Measurements from ENCODE around the gene ATP2B2.

Gene ATP2B2

GRCh38 chr3:10322352-10322710 is 183.1 kb downstream of the ATP2B2 start:
- DNase-seq, result peak; percentile 45 to 60
- TF ChIP-seq GATA1 (IDR thresholded peaks at IDR 0.05; ENCODE audit: low read depth, low read length), result no peak

- peak in 1 of 2 experiments; percentile 20 for DNase-seq
- TF ChIP-seq POLR2A (IDR thresholded peaks at IDR 0.05; ENCODE audit: low read length) (no peak), GATA1 (IDR thresholded peaks at IDR 0.05; ENCODE audit: low read depth, low read length) (no peak)
These were observed 183.6 kb downstream of the ATP2B2 start for GRCh38 chr3:10321630-10322351.

GRCh38 chr3:10320320-10320677 is 185.1 kb downstream of the ATP2B2 start:
- peak in 1 of 2 experiments; percentile 46 for DNase-seq
- TF ChIP-seq POLR2A (IDR thresholded peaks at IDR 0.05; ENCODE audit: low read length) (no peak), GATA1 (IDR thresholded peaks at IDR 0.05; ENCODE audit: low read depth, low read length) (no peak)

DNA sequence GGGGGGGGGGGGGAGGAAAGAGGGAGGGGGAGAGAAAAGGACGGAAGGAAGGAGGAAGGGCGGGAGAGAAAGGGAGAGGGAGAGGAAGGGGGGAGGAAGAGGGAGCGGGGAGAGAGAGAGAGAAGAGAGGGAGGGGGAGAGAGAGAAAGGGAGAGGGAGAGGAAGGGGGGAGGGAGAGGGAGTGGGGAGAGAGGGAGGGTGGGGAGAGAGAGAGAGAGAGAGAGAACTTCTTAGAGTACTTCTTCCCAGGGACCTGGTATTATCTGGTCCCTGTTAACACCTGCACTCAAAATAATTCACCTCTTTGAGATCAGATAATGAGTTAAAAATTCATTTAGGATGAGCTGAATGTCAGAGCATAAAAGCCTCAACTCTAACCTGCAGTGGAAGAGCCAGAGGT is 185.6 kb downstream of the ATP2B2 start:
- no peak for DNase-seq
- TF ChIP-seq POLR2A (IDR thresholded peaks at IDR 0.05; ENCODE audit: low read length), result no peak
- TF ChIP-seq GATA1 (IDR thresholded peaks at IDR 0.05; ENCODE audit: low read depth, low read length), result no peak

- TF ChIP-seq POLR2A (IDR thresholded peaks at IDR 0.05; ENCODE audit: low read length) (no peak), GATA1 (IDR thresholded peaks at IDR 0.05; ENCODE audit: low read depth, low read length) (no peak)
- DNase-seq, result no peak
These were observed 186.1 kb downstream of the ATP2B2 start for GRCh38 chr3:10319251-10319650.

DNA sequence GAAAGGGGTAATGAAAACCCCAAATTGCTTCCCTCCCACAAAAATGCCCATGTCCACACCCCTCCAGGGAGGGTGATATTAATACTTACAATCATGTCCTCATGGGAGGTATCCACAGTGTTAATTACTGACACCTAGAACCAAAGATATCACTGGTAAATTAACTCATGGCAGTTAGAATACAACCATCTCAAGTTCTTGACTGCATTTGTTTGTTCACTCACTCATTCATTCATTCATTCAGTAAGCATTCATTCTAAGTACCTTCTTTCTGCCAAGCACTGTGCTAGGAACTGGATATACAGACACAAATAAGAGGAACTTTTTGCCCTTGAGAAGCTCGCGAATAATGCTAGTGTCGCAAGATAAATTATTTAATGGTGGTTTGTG is 187.4 kb downstream of the ATP2B2 start:
- no peak for TF ChIP-seq POLR2A (IDR thresholded peaks at IDR 0.05; ENCODE audit: low read length)
- no peak for DNase-seq

DNA sequence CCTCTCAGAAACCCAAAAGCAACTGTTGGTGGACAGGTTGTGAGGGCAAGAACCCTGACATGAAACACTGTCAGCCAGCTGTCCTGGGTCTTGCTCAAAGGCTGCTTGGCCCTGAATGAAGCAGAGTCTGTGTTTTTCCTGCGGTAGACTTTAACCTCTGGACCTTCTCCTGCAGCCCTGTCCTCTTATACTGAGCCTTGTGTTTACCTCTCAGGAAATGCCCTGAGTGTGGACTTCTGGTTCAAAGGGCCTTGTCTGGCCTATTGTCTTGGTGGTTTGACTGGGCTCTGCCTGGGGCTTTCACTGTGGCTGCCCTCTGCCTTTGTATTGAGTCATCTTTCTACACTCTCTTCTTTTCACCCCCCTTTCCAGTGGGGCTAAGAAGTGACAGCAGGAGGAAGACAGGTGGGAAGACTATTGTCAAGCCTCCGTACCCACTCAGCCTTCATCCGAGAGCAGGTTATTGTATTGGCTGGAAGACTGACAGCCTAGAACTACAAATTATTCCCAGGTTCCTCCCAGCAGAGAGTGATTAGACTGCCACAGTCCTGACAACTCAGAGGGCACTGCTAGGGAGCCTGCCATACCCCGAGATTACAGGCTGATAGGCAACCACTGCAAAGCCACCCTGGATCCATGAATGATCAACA is 187.9 kb downstream of the ATP2B2 start:
- TF ChIP-seq POLR2A (IDR thresholded peaks at IDR 0.05; ENCODE audit: low read length) (no peak), GATA1 (IDR thresholded peaks at IDR 0.05; ENCODE audit: low read depth, low read length) (no peak)
- no peak for DNase-seq

- TF ChIP-seq POLR2A (IDR thresholded peaks at IDR 0.05; ENCODE audit: low read length) (no peak), GATA1 (IDR thresholded peaks at IDR 0.05; ENCODE audit: low read depth, low read length) (no peak)
- DNase-seq, result no peak
These were observed 189.5 kb downstream of the ATP2B2 start for GRCh38 chr3:10315771-10316344.

DNA sequence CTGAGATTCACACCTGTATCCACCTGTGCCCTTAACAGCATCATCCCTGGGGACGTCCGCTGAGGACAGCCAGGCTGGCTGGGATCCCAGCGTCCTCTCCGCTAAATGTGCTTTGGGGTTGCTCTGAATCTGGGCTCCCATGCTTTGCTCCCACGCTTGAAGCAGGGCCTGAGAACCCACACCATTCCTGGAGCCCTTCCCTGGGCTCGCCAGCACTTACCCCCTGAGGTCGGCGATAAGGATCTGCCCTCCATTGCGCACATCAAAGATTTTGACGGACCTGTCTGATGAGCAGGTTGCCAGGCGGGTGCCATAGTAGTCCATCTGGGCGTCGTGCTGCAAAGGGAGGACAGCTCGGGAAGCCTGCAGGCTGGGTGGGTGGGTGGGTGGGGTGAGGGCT is 190.3 kb downstream of the ATP2B2 start:
- TF ChIP-seq GATA1 (IDR thresholded peaks at IDR 0.05; ENCODE audit: low read depth, low read length) (no peak), POLR2A (IDR thresholded peaks at IDR 0.05; ENCODE audit: low read length) (no peak)
- no peak for DNase-seq

DNA sequence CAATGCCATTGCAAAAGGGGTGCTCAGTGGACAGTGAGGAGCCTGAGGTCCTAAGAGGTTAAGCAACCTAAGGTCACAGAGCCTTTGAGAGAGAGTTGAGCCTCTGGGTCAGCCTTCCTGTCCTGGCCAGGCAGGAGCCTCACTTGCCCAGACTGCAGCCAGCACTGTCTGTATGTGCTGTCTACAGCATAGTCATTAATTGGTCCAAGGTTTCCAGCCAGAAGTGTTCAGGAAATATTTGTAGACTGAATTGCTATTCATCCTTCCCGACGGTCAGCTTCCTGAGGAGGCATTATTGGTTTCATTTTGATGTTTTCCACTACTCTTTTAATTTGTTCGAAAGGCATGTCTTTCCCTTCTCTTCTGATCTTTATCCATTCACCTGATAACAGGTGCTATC is 192.5 kb downstream of the ATP2B2 start:
- DNase-seq, result no peak
- TF ChIP-seq POLR2A (IDR thresholded peaks at IDR 0.05; ENCODE audit: low read length), result no peak
- TF ChIP-seq GATA1 (IDR thresholded peaks at IDR 0.05; ENCODE audit: low read depth, low read length), result no peak

- no peak for DNase-seq
- no peak for TF ChIP-seq GATA1 (IDR thresholded peaks at IDR 0.05; ENCODE audit: low read depth, low read length)
- TF ChIP-seq POLR2A (IDR thresholded peaks at IDR 0.05; ENCODE audit: low read length), result no peak
These were observed 193.0 kb downstream of the ATP2B2 start for GRCh38 chr3:10312391-10312790.

GRCh38 chr3:10311710-10312109 is 193.7 kb downstream of the ATP2B2 start:
- no peak for TF ChIP-seq GATA1 (IDR thresholded peaks at IDR 0.05; ENCODE audit: low read depth, low read length)
- no peak for TF ChIP-seq POLR2A (IDR thresholded peaks at IDR 0.05; ENCODE audit: low read length)
- no peak for DNase-seq

DNA sequence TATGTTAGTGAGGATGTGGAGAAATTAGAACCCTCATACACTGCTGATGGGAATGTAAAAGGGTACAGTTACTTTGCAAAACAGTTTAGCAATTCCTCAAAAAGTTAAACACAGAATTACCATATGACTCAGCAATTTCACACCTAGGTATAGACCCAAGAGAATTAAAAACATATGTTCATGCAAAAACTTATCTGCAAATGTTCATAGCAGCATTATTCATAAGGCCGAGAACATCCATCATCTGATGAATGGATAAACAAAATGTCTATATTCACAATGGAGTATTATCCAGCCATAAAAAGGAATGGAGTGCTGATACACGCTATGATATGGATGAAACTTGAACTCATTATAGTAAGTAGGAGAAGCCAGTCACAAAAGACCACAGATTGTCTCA is 194.8 kb downstream of the ATP2B2 start:
- no peak for DNase-seq
- no peak for TF ChIP-seq POLR2A (IDR thresholded peaks at IDR 0.05; ENCODE audit: low read length)
- TF ChIP-seq GATA1 (IDR thresholded peaks at IDR 0.05; ENCODE audit: low read depth, low read length), result no peak

- TF ChIP-seq GATA1 (IDR thresholded peaks at IDR 0.05; ENCODE audit: low read depth, low read length), result no peak
- TF ChIP-seq POLR2A (IDR thresholded peaks at IDR 0.05; ENCODE audit: low read length), result no peak
- DNase-seq, result no peak
These were observed 195.7 kb downstream of the ATP2B2 start for GRCh38 chr3:10309736-10310135.

DNA sequence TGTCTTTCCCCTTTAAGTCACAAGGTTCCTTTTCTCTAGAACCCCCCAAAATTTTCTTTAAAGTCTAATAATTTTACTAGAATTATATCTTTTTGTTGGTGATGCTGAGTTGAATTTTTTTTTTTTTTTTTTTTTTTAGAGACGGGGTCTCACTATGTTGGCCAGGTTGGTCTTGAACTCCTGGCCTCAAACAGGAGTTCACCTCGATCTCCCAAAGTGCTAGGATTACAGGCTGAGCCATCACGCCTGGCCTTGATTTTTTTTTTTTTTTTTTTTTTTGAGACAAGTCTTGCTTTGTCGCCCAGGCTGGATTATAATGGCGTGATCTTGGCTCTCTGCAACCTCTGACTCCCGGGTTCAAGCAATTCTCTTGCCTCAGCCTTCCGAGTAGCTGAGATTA is 196.7 kb downstream of the ATP2B2 start:
- no peak for DNase-seq

More for the DNA sequence above, 196.7 kb downstream of the ATP2B2 start:
- TF ChIP-seq GATA1 (IDR thresholded peaks at IDR 0.05; ENCODE audit: low read depth, low read length) (no peak), POLR2A (IDR thresholded peaks at IDR 0.05; ENCODE audit: low read length) (no peak)

Data from erythroblast (primary cell).